Measurements from ENCODE around the gene HNRNPF. TPM values are rescaled to one million over a fixed set of nuclear protein-coding genes. Genes with fewer than 3 reads are reported as not detected.
A peak's percentile ranks its signal among the peaks of the same experiment; 100 is the strongest.

HNRNPF gene
- polyA plus RNA-seq, 1 experiment = 178 TPM

DNA sequence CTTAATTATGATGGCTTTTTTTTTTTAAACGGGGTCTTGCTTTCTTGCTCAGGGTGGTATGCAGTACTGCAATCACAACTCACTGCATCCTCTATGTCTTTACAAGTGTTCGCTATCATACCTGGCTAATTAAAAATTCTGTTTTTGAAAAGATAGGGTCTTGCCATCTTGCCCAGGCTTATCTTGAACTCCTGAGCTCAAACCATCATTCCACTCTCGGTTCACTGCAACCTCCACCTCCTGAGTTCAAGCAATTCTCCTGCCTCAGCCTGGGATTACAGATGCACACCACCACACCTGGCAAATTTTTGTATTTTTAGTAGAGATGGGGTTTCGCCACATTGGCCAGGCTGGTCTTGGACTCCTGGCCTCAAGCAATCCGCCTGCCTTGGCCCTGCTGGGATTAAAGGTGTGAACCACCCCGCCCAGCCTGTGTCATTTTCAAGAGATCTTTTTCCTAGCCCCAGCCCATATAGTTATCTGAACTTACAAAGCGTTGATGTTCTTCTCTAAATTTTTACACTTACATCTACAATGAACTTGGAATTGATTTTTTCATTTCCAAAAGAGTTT is 6.0 kb downstream of the HNRNPF start:
- no peaks in the 10 kb centered on the region for H3K27me3 ChIP-seq (ENCODE audit: control insufficient read depth, insufficient read depth, low read length)
- H3K27ac ChIP-seq (ENCODE audit: low read depth, low read length) = no peak overlapping the region
- CTCF ChIA-PET = no interaction called here
- H3K4me3 ChIP-seq (ENCODE audit: low read depth, low read length) = no peak overlapping the region
- DNase-seq (ENCODE audit: low read depth, low spot score) = no peak
- POLR2A ChIA-PET = no interaction called here
- TF ChIP-seq, protein P1, sequence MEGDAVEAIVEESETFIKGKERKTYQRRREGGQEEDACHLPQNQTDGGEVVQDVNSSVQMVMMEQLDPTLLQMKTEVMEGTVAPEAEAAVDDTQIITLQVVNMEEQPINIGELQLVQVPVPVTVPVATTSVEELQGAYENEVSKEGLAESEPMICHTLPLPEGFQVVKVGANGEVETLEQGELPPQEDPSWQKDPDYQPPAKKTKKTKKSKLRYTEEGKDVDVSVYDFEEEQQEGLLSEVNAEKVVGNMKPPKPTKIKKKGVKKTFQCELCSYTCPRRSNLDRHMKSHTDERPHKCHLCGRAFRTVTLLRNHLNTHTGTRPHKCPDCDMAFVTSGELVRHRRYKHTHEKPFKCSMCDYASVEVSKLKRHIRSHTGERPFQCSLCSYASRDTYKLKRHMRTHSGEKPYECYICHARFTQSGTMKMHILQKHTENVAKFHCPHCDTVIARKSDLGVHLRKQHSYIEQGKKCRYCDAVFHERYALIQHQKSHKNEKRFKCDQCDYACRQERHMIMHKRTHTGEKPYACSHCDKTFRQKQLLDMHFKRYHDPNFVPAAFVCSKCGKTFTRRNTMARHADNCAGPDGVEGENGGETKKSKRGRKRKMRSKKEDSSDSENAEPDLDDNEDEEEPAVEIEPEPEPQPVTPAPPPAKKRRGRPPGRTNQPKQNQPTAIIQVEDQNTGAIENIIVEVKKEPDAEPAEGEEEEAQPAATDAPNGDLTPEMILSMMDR (IDR thresholded peaks at IDR 0.05; ENCODE audit: low read depth, low read length) = no peak
- H3K9me3 ChIP-seq (ENCODE audit: control insufficient read depth, insufficient read depth, low read length) = no peaks in the 10 kb centered on the region; the same call in 1 of the 2 replicates

GRCh38 chr10:43402176-43402575 is 6.8 kb downstream of the HNRNPF start:
- POLR2A ChIA-PET = no interaction called here
- DNase-seq (ENCODE audit: low read depth, low spot score) = no peak

GRCh38 chr10:43401627-43402026 is 7.4 kb downstream of the HNRNPF start:
- no peak for DNase-seq (ENCODE audit: low read depth, low spot score)
- CTCF ChIA-PET = no interaction called here
- Histone ChIP-seq H3K4me3 (ENCODE audit: low read depth, low read length) (no peak overlapping the region), H3K27ac (ENCODE audit: low read depth, low read length) (no peak overlapping the region), H3K27me3 (ENCODE audit: control insufficient read depth, insufficient read depth, low read length) (no peaks in the 10 kb centered on the region), H3K9me3 (ENCODE audit: control insufficient read depth, insufficient read depth, low read length) (no peaks in the 10 kb centered on the region)
- TF ChIP-seq, protein P1 (IDR thresholded peaks at IDR 0.05; ENCODE audit: low read depth, low read length) = no peak
- POLR2A ChIA-PET = no interaction called here

More at GRCh38 chr10:43402176-43402575, 6.8 kb downstream of the HNRNPF start:
- TF ChIP-seq, protein P1 (IDR thresholded peaks at IDR 0.05; ENCODE audit: low read depth, low read length) = no peak
- CTCF ChIA-PET = no interaction called here
- no peak overlapping the region for H3K4me3 ChIP-seq (ENCODE audit: low read depth, low read length)
- H3K27me3 ChIP-seq (ENCODE audit: control insufficient read depth, insufficient read depth, low read length) = no peaks in the 10 kb centered on the region
- H3K27ac ChIP-seq (ENCODE audit: low read depth, low read length) = no peak overlapping the region
- no peaks in the 10 kb centered on the region for H3K9me3 ChIP-seq (ENCODE audit: control insufficient read depth, insufficient read depth, low read length)

- H3K27ac ChIP-seq (ENCODE audit: low read depth, low read length) = peak overlapping the region; percentile 31
- no peak overlapping the region for H3K4me3 ChIP-seq (ENCODE audit: low read depth, low read length)
- H3K27me3 ChIP-seq (ENCODE audit: control insufficient read depth, insufficient read depth, low read length) = no peaks in the 10 kb centered on the region
- H3K9me3 ChIP-seq (ENCODE audit: control insufficient read depth, insufficient read depth, low read length) = no peaks in the 10 kb centered on the region
- POLR2A ChIA-PET = no interaction called here
- CTCF ChIA-PET = interaction anchor here (1.1 kb wide), 1 partner anchor 62 kb away, joined by 3 read pairs; no protein-coding TSS in a partner anchor
- DNase-seq (ENCODE audit: low read depth, low spot score) = no peak
- TF ChIP-seq, protein P1 (IDR thresholded peaks at IDR 0.05; ENCODE audit: low read depth, low read length) = no peak
These were observed 9.4 kb downstream of the HNRNPF start for GRCh38 chr10:43399320-43400310.

DNA sequence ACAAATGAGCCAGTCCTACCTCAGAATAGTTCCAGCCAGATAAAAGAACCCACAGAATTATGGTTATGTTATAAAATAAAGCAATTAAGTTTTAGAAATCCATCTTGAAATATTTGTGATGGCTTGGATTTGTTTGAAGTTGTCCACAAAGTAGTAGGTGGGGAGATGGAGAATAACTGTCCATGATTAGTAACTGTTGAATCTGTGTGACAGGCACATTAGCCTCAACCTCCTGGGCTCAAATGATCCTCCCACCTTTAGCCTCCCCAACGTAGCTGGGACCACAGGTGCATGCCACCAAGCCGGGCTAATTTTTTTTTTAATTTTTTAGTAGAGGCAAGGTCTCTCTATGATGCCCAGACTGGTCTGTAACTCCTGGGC is 10.1 kb downstream of the HNRNPF start:
- H3K27me3 ChIP-seq (ENCODE audit: control insufficient read depth, insufficient read depth, low read length) = no peaks in the 10 kb centered on the region
- no peaks in the 10 kb centered on the region for H3K9me3 ChIP-seq (ENCODE audit: control insufficient read depth, insufficient read depth, low read length)
- H3K4me3 ChIP-seq (ENCODE audit: low read depth, low read length) = no peak overlapping the region
- peak overlapping the region; percentile 31 for H3K27ac ChIP-seq (ENCODE audit: low read depth, low read length)
- ChIA-PET CTCF (no interaction called here), POLR2A (no interaction called here)
- DNase-seq (ENCODE audit: low read depth, low spot score) = no peak
- TF ChIP-seq, protein P1 (IDR thresholded peaks at IDR 0.05; ENCODE audit: low read depth, low read length) = no peak
